GM12878 (cell line): ENCODE data around the gene HRH2. TPM values are rescaled to one million over a fixed set of nuclear protein-coding genes. Genes with fewer than 3 reads are reported as not detected.

Source experiments
- ATAC-seq: fragments of 200-7000 bp; cut with Tn5 transposase; 3 replicates; pipeline ENCODE4 v1.9.1; 2020; ENCODE audit warnings: mild to moderate bottlenecking, moderate library complexity
- BruUV-seq: library from RNA; stranded (reverse); fragments of 400-500 nt; replicated peaks from 2 replicates; lab custom pipeline; 2021; lab: Mats Ljungman, UMichigan
- CTCF ChIA-PET: fragments of 300-600 bp; sonication (Branson Sonifier 250); formaldehyde crosslinking; extraction: SDS; loops from one replicate; lab custom pipeline; 2021; ENCODE audit warnings: inconsistent platforms; lab: Yijun Ruan, JAX
- POLR2A ChIA-PET: fragments of 350-600 bp; formaldehyde crosslinking; extraction: SDS; loops from one replicate; lab custom pipeline; 2021; ENCODE audit warnings: inconsistent platforms; lab: Charles Lee
- RAD21 ChIA-PET: fragments of 300-600 bp; sonication (Branson Sonifier 250); formaldehyde crosslinking; loops from one replicate; lab custom pipeline; 2023; ENCODE audit warnings: antibody characterized with exemption; ENCODE audit not compliant: unreplicated experiment; lab: Charles Lee
- SMC1A ChIA-PET: fragments of 300-600 bp; sonication (Branson Sonifier 250); formaldehyde crosslinking; loops from one replicate; lab custom pipeline; 2023; ENCODE audit not compliant: unreplicated experiment, uncharacterized antibody; lab: Charles Lee
- DNase-seq: peaks from one replicate; pipeline ENCODE4 v3.0.0-alpha.2; 2011; ENCODE audit warnings: low read depth, low spot score
- FAIRE-seq: peaks from 3 replicates; lab custom pipeline; 2011; peaks lifted over from hg19 to GRCh38; lab: Jason Lieb, UNC
- H2AFZ ChIP-seq: 2 replicates; pipeline ENCODE4 v1.6.0; 2011; ENCODE audit warnings: low read depth, low read length, control low read depth; ENCODE audit not compliant: control insufficient read depth
- H3K27ac ChIP-seq: 2 replicates; pipeline ENCODE4 v1.5.1; 2011; ENCODE audit warnings: control low read depth; ENCODE audit not compliant: control insufficient read depth, insufficient read depth
- H3K27me3 ChIP-seq, 2 experiments: replicated peaks in 1 of 2; 2 replicates each; pipeline versions ENCODE4 v1.6.0 to v1.6.1; 2011; ENCODE audit warnings: low read length in 1 of 2; ENCODE audit not compliant: control insufficient read depth in 2 of 2, insufficient read depth in 2 of 2
- H3K36me3 ChIP-seq, 2 experiments: 2 replicates each; pipeline ENCODE4 v1.5.1; 2011; ENCODE audit warnings: low read length in 1 of 2; ENCODE audit not compliant: control insufficient read depth in 2 of 2, insufficient read depth in 2 of 2
- H3K4me1 ChIP-seq: 2 replicates; pipeline ENCODE4 v1.6.1; 2011; ENCODE audit warnings: mild to moderate bottlenecking, low read length, moderate library complexity, mixed read lengths; ENCODE audit not compliant: control insufficient read depth, insufficient read depth
- H3K4me2 ChIP-seq: 2 replicates; pipeline ENCODE4 v1.6.0; 2011; ENCODE audit warnings: control low read depth; ENCODE audit not compliant: control insufficient read depth, insufficient read depth
- H3K4me3 ChIP-seq: fragments of 200-600 bp; sonication (generic); 2 replicates; pipeline ENCODE4 v1.5.1; 2016
- H3K79me2 ChIP-seq: 2 replicates; pipeline ENCODE4 v1.6.0; 2011; ENCODE audit warnings: low read length; ENCODE audit not compliant: control insufficient read depth, insufficient read depth
- H3K9ac ChIP-seq: 2 replicates; pipeline ENCODE4 v1.8.0; 2011; ENCODE audit warnings: low read length, control low read depth, mixed read lengths; ENCODE audit not compliant: control insufficient read depth, insufficient read depth
- H3K9me3 ChIP-seq: replicated peaks from 3 replicates; pipeline ENCODE4 v1.5.1; 2011; ENCODE audit warnings: mild to moderate bottlenecking, low read length; ENCODE audit not compliant: control insufficient read depth, insufficient read depth
- H4K20me1 ChIP-seq: 2 replicates; pipeline ENCODE4 v1.6.0; 2011; ENCODE audit not compliant: control insufficient read depth, insufficient read depth
- BHLHE40 ChIP-seq, 2 experiments: fragments of 450-650 bp in 1 of 2; IDR thresholded peaks; 2 replicates each; pipeline ENCODE4 v1.6.1; 2011 to 2017; ENCODE audit warnings: low read depth in 2 of 2, borderline replicate concordance in 1 of 2, improper control_type of control experiment in 1 of 2, low read length in 1 of 2, mild to moderate bottlenecking in 1 of 2
- CBX3 ChIP-seq: fragments of 200-600 bp; sonication (generic); IDR thresholded peaks from 2 replicates; pipeline ENCODE4 v1.6.1; 2016; ENCODE audit warnings: low read depth, borderline replicate concordance
- CEBPZ ChIP-seq: fragments of 150-350 bp; IDR thresholded peaks from 2 replicates; pipeline ENCODE4 v1.6.1; 2016; ENCODE audit warnings: low read depth, low read length
- CHD1 ChIP-seq: IDR thresholded peaks from 2 replicates; pipeline ENCODE4 v1.6.1; 2012; ENCODE audit warnings: low read depth, low read length, improper control_type of control experiment
- CHD2 ChIP-seq: IDR thresholded peaks from 2 replicates; pipeline ENCODE4 v1.6.1; 2011; ENCODE audit warnings: low read depth, low read length, improper control_type of control experiment, borderline replicate concordance
- CTCF ChIP-seq, 3 experiments: IDR thresholded peaks in 2 of 3; conservative IDR thresholded peaks in 1 of 3; 2 replicates each; pipeline ENCODE4 v1.5.1; 2011; ENCODE audit warnings: low read depth in 3 of 3, low read length in 3 of 3, mild to moderate bottlenecking in 3 of 3, control low read depth in 2 of 3, moderate library complexity in 2 of 3, inconsistent platforms in 1 of 3, mixed read lengths in 1 of 3; ENCODE audit not compliant: control insufficient read depth in 2 of 3, insufficient read depth in 1 of 3; ENCODE audit errors: extremely low read depth in 1 of 3
- EZH2 ChIP-seq: IDR thresholded peaks from 2 replicates; pipeline ENCODE4 v1.6.1; 2012; ENCODE audit warnings: low read depth, mild to moderate bottlenecking, control low read depth, inconsistent platforms, low read length, borderline replicate concordance; ENCODE audit not compliant: control insufficient read depth
- FOXM1 ChIP-seq: IDR thresholded peaks from 2 replicates; pipeline ENCODE4 v1.6.1; 2012; ENCODE audit warnings: low read depth, mild to moderate bottlenecking, inconsistent platforms, low read length, moderate library complexity
- GATAD2B ChIP-seq: fragments of 450-650 bp; conservative IDR thresholded peaks from 2 replicates; pipeline ENCODE4 v1.6.1; 2017; ENCODE audit warnings: low read depth, mild to moderate bottlenecking, moderate library complexity
- HCFC1 ChIP-seq: fragments of 150-350 bp; IDR thresholded peaks from 2 replicates; pipeline ENCODE4 v1.6.1; 2014; ENCODE audit warnings: low read length
- HSF1 ChIP-seq: fragments of 150-350 bp; IDR thresholded peaks from 2 replicates; pipeline ENCODE4 v1.6.1; 2014; ENCODE audit warnings: mild to moderate bottlenecking, low read depth, low read length
- JUNB ChIP-seq: IDR thresholded peaks from 2 replicates; pipeline ENCODE4 v1.6.1; 2016; ENCODE audit warnings: antibody characterized with exemption, mild to moderate bottlenecking
- MYC ChIP-seq: IDR thresholded peaks from 2 replicates; pipeline ENCODE4 v1.6.1; 2011; ENCODE audit warnings: mild to moderate bottlenecking, low read length, moderate library complexity, inconsistent platforms; ENCODE audit not compliant: insufficient read depth, insufficient replicate concordance, insufficient read length, severe bottlenecking
- NBN ChIP-seq: fragments of 450-650 bp; IDR thresholded peaks from 2 replicates; pipeline ENCODE4 v1.6.1; 2016
- POLR2AphosphoS5 ChIP-seq: IDR thresholded peaks from 2 replicates; pipeline ENCODE4 v1.6.1; 2011; ENCODE audit warnings: mild to moderate bottlenecking, low read length, inconsistent platforms
- RAD51 ChIP-seq: fragments of 450-650 bp; IDR thresholded peaks from 2 replicates; pipeline ENCODE4 v1.6.1; 2016; ENCODE audit warnings: moderate library complexity, mild to moderate bottlenecking, inconsistent platforms
- RBBP5 ChIP-seq: fragments of 200-600 bp; sonication (generic); conservative IDR thresholded peaks from 2 replicates; pipeline ENCODE4 v1.6.1; 2016
- RFX5 ChIP-seq: IDR thresholded peaks from 2 replicates; pipeline ENCODE4 v1.6.1; 2011; ENCODE audit warnings: low read depth, low read length, improper control_type of control experiment
- SREBF1 ChIP-seq: IDR thresholded peaks from 2 replicates; pipeline ENCODE4 v1.6.1; 2012; ENCODE audit warnings: mild to moderate bottlenecking, low read length
- WGBS: methylation state at CpG from one replicate; pipeline ENCODE4 v1.1.6; 2016; ENCODE audit warnings: low lambda C conversion rate; ENCODE audit not compliant: insufficient replicate concordance, insufficient coverage; ENCODE audit errors: missing lambda C conversion rate; 5-methylcytosine and 5-hydroxymethylcytosine counted together
- in situ Hi-C: fragments of 300-500 bp; cut with MboI; formaldehyde crosslinking; loops from 9 replicates; pipeline ENCODE4 v1.14.3; 2018; ENCODE audit warnings: mixed read lengths
- intact Hi-C: fragments of 100-400 bp; cut with micrococcal nuclease; formaldehyde crosslinking; loops from one replicate; pipeline ENCODE4 v1.14.2; 2022; ENCODE audit not compliant: unreplicated experiment
- polyA plus RNA-seq, 11 experiments: library from polyadenylated mRNA; depleted of rRNA in 4 of 11; unstranded in 6 of 11; stranded (reverse) in 5 of 11; fragments of >200 nt; fragmentation: Nextera tagmentation in 4 of 11; fragmentation: Illumina TruSeq in 1 of 11; extraction: Ambion mirVana in 4 of 11; extraction: Trizol in 1 of 11; gene quantifications; 1 replicate in 1 of 11; 2 replicates in 10 of 11; pipeline versions ENCODE4 v1.2.1 to v1.2.3, GENCODE V29; 2011 to 2016; ENCODE audit warnings: inconsistent platforms in 2 of 11, missing spikeins in 2 of 11, low read depth in 1 of 11
- total RNA-seq, 4 experiments: library from RNA; depleted of rRNA in 3 of 4; stranded (reverse); fragments of >200 nt in 3 of 4; fragmentation: Illumina TruSeq in 1 of 4; extraction: Trizol in 1 of 4; gene quantifications; 2 replicates each; pipeline versions ENCODE4 v1.2.1 to v1.2.3, GENCODE V29; 2013 to 2021

The HRH2 gene
- total and polyA plus RNA-seq, 10 of the 15 experiments (the other 5 are each of a cell fraction or from before 2014, with no cell fraction given), result 0.01 to 0.05 (median 0.03) TPM; not detected in 7

DNA sequence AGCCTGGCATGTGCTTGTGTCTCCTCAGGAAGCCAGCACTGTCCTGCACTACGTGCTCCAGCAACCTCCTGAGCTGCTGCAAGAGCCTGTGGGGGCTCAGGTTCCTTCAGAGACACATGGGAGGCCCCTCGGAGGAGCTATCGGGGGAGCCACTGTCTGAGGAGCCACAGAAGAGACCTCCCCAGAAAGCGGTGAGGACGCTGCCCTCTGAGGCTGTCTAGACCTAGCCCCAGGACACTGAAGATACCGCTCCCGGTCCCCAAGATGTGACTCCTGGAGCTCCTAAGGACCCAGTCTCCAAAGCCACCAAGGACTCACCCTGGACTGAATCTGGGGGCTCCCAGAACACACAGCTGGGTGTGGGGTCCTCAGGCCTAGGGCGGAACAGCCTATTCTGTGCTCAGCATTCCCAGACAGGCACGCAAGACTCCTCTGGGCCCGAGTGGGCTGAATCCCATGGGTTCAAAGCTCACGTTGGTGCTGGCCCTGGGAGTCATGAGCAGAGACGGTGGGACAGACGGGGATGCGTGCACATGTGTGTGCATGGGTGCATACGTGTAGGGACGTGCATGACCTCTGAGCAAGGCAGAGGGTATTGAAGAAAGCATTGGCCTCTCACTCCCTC, 50.0 kb downstream of the HRH2 start:
- DNase-seq (no peak), FAIRE-seq (no peak), ATAC-seq (no peak)
- Histone ChIP-seq H3K4me2 (no peak overlapping the region), H3K79me2 (no peaks in the 10 kb centered on the region), H3K4me1 (no peaks in the 10 kb centered on the region), H3K4me3 (no peak overlapping the region), H2AFZ (no peak overlapping the region), H3K27ac (no peak overlapping the region), H4K20me1 (no peaks in the 10 kb centered on the region), H3K27me3 (0 out of 4 replicates have a peak, but pooled peaks cover 0 to 4% of the 10 kb centered on the region in 2 experiments), H3K9me3 (no peaks in the 10 kb centered on the region), H3K36me3 (no peaks in the 10 kb centered on the region), H3K9ac (no peak overlapping the region)
- no TSS peak for BruUV-seq
- ChIA-PET SMC1A (no interaction called here), CTCF (no interaction called here), RAD21 (no interaction called here), POLR2A (interaction anchor here (0.5 kb wide), 1 partner anchor 148 kb away, joined by 5 read pairs; no protein-coding TSS in a partner anchor)
- 28% methylated on average over 16 of the region's 16 CpGs for WGBS
- intact Hi-C loops (no loop called here), in situ Hi-C loops (no loop called here)
- no peak for TF ChIP-seq HCFC1
- no peak for TF ChIP-seq CBX3
- no peak for TF ChIP-seq RFX5
- TF ChIP-seq RBBP5, result no peak
- TF ChIP-seq FOXM1, result no peak
- TF ChIP-seq CTCF (IDR thresholded peaks at IDR 0.05 in 2 of 3, conservative IDR thresholded peaks at IDR 0.05 in 1 of 3; ENCODE audit: control insufficient read depth in 2 of 3, extremely low read depth in 1 of 3, insufficient read depth in 1 of 3, low read depth in 3 of 3, low read length in 3 of 3), result no peak
- TF ChIP-seq BHLHE40 (IDR thresholded peaks at IDR 0.05; ENCODE audit: borderline replicate concordance in 1 of 2, low read depth in 2 of 2, low read length in 1 of 2), result no peak
- no peak for TF ChIP-seq CHD1
- TF ChIP-seq GATAD2B, result no peak
- TF ChIP-seq JUNB, result no peak
- no peak for TF ChIP-seq HSF1
- TF ChIP-seq RAD51, result no peak
- no peak for TF ChIP-seq CEBPZ
- TF ChIP-seq POLR2AphosphoS5, result no peak
- TF ChIP-seq SREBF1, result no peak
- TF ChIP-seq EZH2, result no peak
- no peak for TF ChIP-seq NBN
- TF ChIP-seq CHD2, result no peak
- TF ChIP-seq MYC, result no peak
